ENCODE data around the gene LRP1. TPM values are rescaled to one million over a fixed set of nuclear protein-coding genes. Genes with fewer than 3 reads are reported as not detected.

LRP1 gene
- total RNA-seq, 1 experiment from 2014 or later, result 12.4 TPM

GRCh38 chr12:57190821-57191220 lies 62.5 kb downstream of the LRP1 start:
- CTCF ChIA-PET, result no interaction called here
- H3K27me3 Mint-ChIP-seq (ENCODE audit: unreplicated experiment), result peaks cover 17% of the 10 kb centered on the region
- peaks cover 4% of the 10 kb centered on the region for H3K36me3 Mint-ChIP-seq (ENCODE audit: insufficient read depth, unreplicated experiment)
- intact Hi-C loops (cut with micrococcal nuclease; ENCODE audit: unreplicated experiment), result no loop called here
- no TSS peak for BruUV-seq (replicated peaks)
- no peak for DNase-seq
- H3K4me3 Mint-ChIP-seq (ENCODE audit: low read depth, unreplicated experiment), result no peak overlapping the region
- H3K9me3 Mint-ChIP-seq (ENCODE audit: low read depth, unreplicated experiment), result peaks cover 2% of the 10 kb centered on the region
- H3K4me1 Mint-ChIP-seq (ENCODE audit: low read depth, unreplicated experiment), result no peaks in the 10 kb centered on the region
- TF ChIP-seq, protein P1, sequence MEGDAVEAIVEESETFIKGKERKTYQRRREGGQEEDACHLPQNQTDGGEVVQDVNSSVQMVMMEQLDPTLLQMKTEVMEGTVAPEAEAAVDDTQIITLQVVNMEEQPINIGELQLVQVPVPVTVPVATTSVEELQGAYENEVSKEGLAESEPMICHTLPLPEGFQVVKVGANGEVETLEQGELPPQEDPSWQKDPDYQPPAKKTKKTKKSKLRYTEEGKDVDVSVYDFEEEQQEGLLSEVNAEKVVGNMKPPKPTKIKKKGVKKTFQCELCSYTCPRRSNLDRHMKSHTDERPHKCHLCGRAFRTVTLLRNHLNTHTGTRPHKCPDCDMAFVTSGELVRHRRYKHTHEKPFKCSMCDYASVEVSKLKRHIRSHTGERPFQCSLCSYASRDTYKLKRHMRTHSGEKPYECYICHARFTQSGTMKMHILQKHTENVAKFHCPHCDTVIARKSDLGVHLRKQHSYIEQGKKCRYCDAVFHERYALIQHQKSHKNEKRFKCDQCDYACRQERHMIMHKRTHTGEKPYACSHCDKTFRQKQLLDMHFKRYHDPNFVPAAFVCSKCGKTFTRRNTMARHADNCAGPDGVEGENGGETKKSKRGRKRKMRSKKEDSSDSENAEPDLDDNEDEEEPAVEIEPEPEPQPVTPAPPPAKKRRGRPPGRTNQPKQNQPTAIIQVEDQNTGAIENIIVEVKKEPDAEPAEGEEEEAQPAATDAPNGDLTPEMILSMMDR (IDR thresholded peaks at IDR 0.05; ENCODE audit: unreplicated experiment), result no peak
- no peak overlapping the region for H3K27ac Mint-ChIP-seq (ENCODE audit: unreplicated experiment)

DNA sequence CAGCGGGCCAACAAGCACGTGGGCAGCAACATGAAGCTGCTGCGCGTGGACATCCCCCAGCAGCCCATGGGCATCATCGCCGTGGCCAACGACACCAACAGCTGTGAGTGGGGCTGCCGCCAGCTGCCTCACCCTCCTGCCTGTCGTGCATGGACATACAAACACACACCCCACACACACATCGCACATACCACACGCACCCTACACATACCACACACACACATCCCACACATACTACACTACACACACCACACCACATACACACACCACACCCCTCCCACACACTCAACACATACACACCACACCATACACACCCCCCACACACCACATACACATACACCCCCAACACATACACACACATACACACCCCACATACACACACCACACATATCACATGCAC lies 63.1 kb downstream of the LRP1 start:
- TF ChIP-seq, protein P1 (IDR thresholded peaks at IDR 0.05; ENCODE audit: unreplicated experiment), result no peak
- no TSS peak for BruUV-seq (replicated peaks)
- intact Hi-C loops (cut with micrococcal nuclease; ENCODE audit: unreplicated experiment), result no loop called here
- Mint-ChIP-seq H3K27me3 (ENCODE audit: unreplicated experiment) (peaks cover 23% of the 10 kb centered on the region), H3K4me1 (ENCODE audit: low read depth, unreplicated experiment) (no peaks in the 10 kb centered on the region), H3K4me3 (ENCODE audit: low read depth, unreplicated experiment) (no peak overlapping the region), H3K36me3 (ENCODE audit: insufficient read depth, unreplicated experiment) (peaks cover 4% of the 10 kb centered on the region), H3K27ac (ENCODE audit: unreplicated experiment) (no peak overlapping the region), H3K9me3 (ENCODE audit: low read depth, unreplicated experiment) (peaks cover 2% of the 10 kb centered on the region)
- CTCF ChIA-PET, result interaction anchor here (0.6 kb wide), 1 partner anchor 439 kb away, joined by 4 read pairs; no protein-coding TSS in a partner anchor
- DNase-seq, result no peak

GRCh38 chr12:57192920-57193319 lies 64.6 kb downstream of the LRP1 start:
- Mint-ChIP-seq H3K27me3 (ENCODE audit: unreplicated experiment) (peaks cover 29% of the 10 kb centered on the region), H3K36me3 (ENCODE audit: insufficient read depth, unreplicated experiment) (peaks cover 4% of the 10 kb centered on the region), H3K4me1 (ENCODE audit: low read depth, unreplicated experiment) (no peaks in the 10 kb centered on the region), H3K9me3 (ENCODE audit: low read depth, unreplicated experiment) (peaks cover 2% of the 10 kb centered on the region), H3K4me3 (ENCODE audit: low read depth, unreplicated experiment) (no peak overlapping the region), H3K27ac (ENCODE audit: unreplicated experiment) (no peak overlapping the region)
- TF ChIP-seq, protein P1 (IDR thresholded peaks at IDR 0.05; ENCODE audit: unreplicated experiment), result no peak
- CTCF ChIA-PET, result no interaction called here
- intact Hi-C loops (cut with micrococcal nuclease; ENCODE audit: unreplicated experiment), result no loop called here
- DNase-seq, result no peak
- BruUV-seq (replicated peaks), result no TSS peak

DNA sequence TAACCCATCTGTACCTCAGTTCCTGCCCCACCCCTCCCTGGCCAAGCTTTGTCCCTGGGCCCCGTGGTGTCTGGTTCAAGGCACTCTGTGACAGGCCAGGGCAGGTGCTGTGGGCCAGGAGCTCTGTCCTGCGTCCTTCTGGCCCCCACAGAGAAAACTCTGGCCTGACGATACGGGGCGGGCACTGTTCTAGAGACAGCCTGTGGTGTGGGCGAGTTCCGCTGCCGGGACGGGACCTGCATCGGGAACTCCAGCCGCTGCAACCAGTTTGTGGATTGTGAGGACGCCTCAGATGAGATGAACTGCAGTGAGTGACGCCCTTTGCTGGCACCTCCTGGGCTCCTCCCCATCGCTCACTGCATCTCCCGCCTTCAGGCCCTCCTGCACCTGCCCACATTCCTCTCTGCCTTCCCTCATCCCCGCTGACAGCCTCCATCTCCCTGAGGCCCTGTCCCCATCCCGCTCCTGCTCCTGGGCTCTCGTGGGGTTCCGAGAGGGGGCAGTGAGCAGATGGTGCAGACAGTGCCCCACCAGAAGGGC lies 65.5 kb downstream of the LRP1 start:
- H3K27ac Mint-ChIP-seq (ENCODE audit: unreplicated experiment), result no peak overlapping the region
- CTCF ChIA-PET, result no interaction called here
- DNase-seq, result no peak
- TF ChIP-seq, protein P1 (IDR thresholded peaks at IDR 0.05; ENCODE audit: unreplicated experiment), result no peak
- peaks cover 32% of the 10 kb centered on the region for H3K27me3 Mint-ChIP-seq (ENCODE audit: unreplicated experiment)
- H3K4me1 Mint-ChIP-seq (ENCODE audit: low read depth, unreplicated experiment), result no peaks in the 10 kb centered on the region
- H3K36me3 Mint-ChIP-seq (ENCODE audit: insufficient read depth, unreplicated experiment), result peaks cover 4% of the 10 kb centered on the region
- intact Hi-C loops (cut with micrococcal nuclease; ENCODE audit: unreplicated experiment), result no loop called here
- H3K9me3 Mint-ChIP-seq (ENCODE audit: low read depth, unreplicated experiment), result peaks cover 2% of the 10 kb centered on the region
- no TSS peak for BruUV-seq (replicated peaks)
- no peak overlapping the region for H3K4me3 Mint-ChIP-seq (ENCODE audit: low read depth, unreplicated experiment)

Measured in Calu3 (cell line).